PC-9 (cell line): ENCODE results near the gene FBXO41. TPM values are rescaled to one million over a fixed set of nuclear protein-coding genes. Genes with fewer than 3 reads are reported as not detected.

Experiments
- BruUV-seq: library from RNA; stranded (reverse); fragments of 400-500 nt; replicated peaks from 2 replicates; lab custom pipeline; 2021; lab: Mats Ljungman, UMichigan
- CTCF ChIA-PET: fragments of 300-600 bp; sonication (Branson Sonifier 250); formaldehyde crosslinking; loops from one replicate; lab custom pipeline; 2022; ENCODE audit warnings: antibody characterized with exemption; lab: Charles Lee
- POLR2A ChIA-PET: fragments of 300-600 bp; sonication (Branson Sonifier 250); formaldehyde crosslinking; loops from one replicate; lab custom pipeline; 2022; ENCODE audit warnings: antibody characterized with exemption; ENCODE audit not compliant: unreplicated experiment; lab: Charles Lee
- DNase-seq, 2 experiments: peaks; one replicate each; pipeline versions ENCODE4 v3.0.0 to v3.0.0-alpha.2; 2015 to 2022; ENCODE audit warnings: mixed read lengths in 1 of 2
- H2AFZ ChIP-seq: fragments of 200-600 bp; sonication (generic); 2 replicates; pipeline ENCODE4 v1.8.1; 2017; ENCODE audit warnings: antibody characterized with exemption
- H3F3A ChIP-seq: fragments of 200-600 bp; sonication (generic); 2 replicates; pipeline ENCODE4 v1.8.1; 2017; ENCODE audit warnings: antibody characterized with exemption, mild to moderate bottlenecking, low read depth; ENCODE audit not compliant: insufficient read depth
- H3K27ac ChIP-seq: fragments of 200-600 bp; sonication (generic); 2 replicates; pipeline ENCODE4 v1.6.1; 2016; ENCODE audit warnings: mixed run types
- H3K27me3 ChIP-seq: fragments of 200-600 bp; sonication (generic); 2 replicates; pipeline ENCODE4 v1.6.1; 2016; ENCODE audit warnings: low read depth, mixed run types; ENCODE audit not compliant: insufficient read depth
- H3K36me3 ChIP-seq: fragments of 200-600 bp; sonication (generic); 2 replicates; pipeline ENCODE4 v1.6.1; 2016; ENCODE audit warnings: low read depth, mixed run types
- H3K4me1 ChIP-seq: fragments of 200-600 bp; sonication (generic); replicated peaks from 2 replicates; pipeline ENCODE4 v1.6.1; 2016; ENCODE audit warnings: mixed run types; ENCODE audit not compliant: insufficient read depth
- H3K4me2 ChIP-seq: fragments of 200-600 bp; sonication (generic); 2 replicates; pipeline ENCODE4 v1.6.1; 2017; ENCODE audit warnings: mixed run types
- H3K4me3 ChIP-seq: fragments of 200-600 bp; sonication (generic); 2 replicates; pipeline ENCODE4 v1.6.1; 2016; ENCODE audit warnings: mixed run types
- H3K79me2 ChIP-seq: fragments of 200-600 bp; sonication (generic); 2 replicates; pipeline ENCODE4 v1.6.1; 2017; ENCODE audit warnings: low read depth, mixed run types
- H3K9me2 ChIP-seq: fragments of 200-600 bp; sonication (generic); 2 replicates; pipeline ENCODE4 v1.8.1; 2017; ENCODE audit warnings: mild to moderate bottlenecking; ENCODE audit not compliant: insufficient read depth
- H3K9me3 ChIP-seq: fragments of 200-600 bp; sonication (generic); 2 replicates; pipeline ENCODE4 v1.8.1; 2016; ENCODE audit warnings: low read depth; ENCODE audit not compliant: insufficient read depth
- H4K20me1 ChIP-seq: fragments of 200-600 bp; sonication (generic); 2 replicates; pipeline ENCODE4 v1.8.1; 2017; ENCODE audit not compliant: insufficient read depth
- CTCF ChIP-seq: fragments of 200-600 bp; sonication (generic); conservative IDR thresholded peaks from 2 replicates; pipeline ENCODE4 v1.6.1; 2017; ENCODE audit warnings: mixed run types, antibody characterized with exemption, mild to moderate bottlenecking, moderate library complexity
- EZH2 ChIP-seq: fragments of 200-600 bp; sonication (generic); IDR thresholded peaks from 2 replicates; pipeline ENCODE4 v1.8.0; 2017; ENCODE audit warnings: antibody characterized with exemption, low read depth
- intact Hi-C: fragments of 100-400 bp; cut with micrococcal nuclease; formaldehyde crosslinking; loops from one replicate; pipeline ENCODE4 v1.10.0; 2022; ENCODE audit not compliant: unreplicated experiment
- total RNA-seq: library from RNA; stranded (reverse); gene quantifications from 2 replicates; pipeline ENCODE4 v1.2.3, GENCODE V29; 2021

The FBXO41 gene
- total RNA-seq, 1 experiment from 2014 or later: 16.4 TPM

GRCh38 chr2:73259704-73260337 is 24.5 kb downstream of the FBXO41 start:
- intact Hi-C loops: no loop called here
- POLR2A ChIA-PET: no interaction called here
- H3K27me3 ChIP-seq: no peaks in the 10 kb centered on the region
- H3K79me2 ChIP-seq: no peaks in the 10 kb centered on the region
- H3K4me3 ChIP-seq: no peak overlapping the region
- no peak overlapping the region for H2AFZ ChIP-seq
- BruUV-seq: no TSS peak
- no peaks in the 10 kb centered on the region for H3K9me2 ChIP-seq
- H3K36me3 ChIP-seq: peaks cover 3% of the 10 kb centered on the region; the same call in 1 of the 2 replicates
- H3F3A ChIP-seq: peaks cover 6% of the 10 kb centered on the region; the same call in 1 of the 2 replicates
- no peaks in the 10 kb centered on the region for H3K4me1 ChIP-seq
- TF ChIP-seq CTCF: no peak
- TF ChIP-seq EZH2: no peak
- no peak overlapping the region for H3K27ac ChIP-seq
- H3K4me2 ChIP-seq: no peak overlapping the region
- no peak for DNase-seq
- H4K20me1 ChIP-seq: peaks cover 9% of the 10 kb centered on the region; the same call in 1 of the 2 replicates
- CTCF ChIA-PET: no interaction called here
- no peaks in the 10 kb centered on the region for H3K9me3 ChIP-seq

GRCh38 chr2:73259276-73259675 is 25.0 kb downstream of the FBXO41 start:
- CTCF ChIA-PET: no interaction called here

GRCh38 chr2:73258913-73259215 is 25.4 kb downstream of the FBXO41 start:
- no peak overlapping the region for H3K4me3 ChIP-seq
- H3K27ac ChIP-seq: no peak overlapping the region
- H3K36me3 ChIP-seq: peaks cover 7% of the 10 kb centered on the region; the same call in 1 of the 2 replicates
- H3K27me3 ChIP-seq: no peaks in the 10 kb centered on the region
- peaks cover 13% of the 10 kb centered on the region; the same call in 1 of the 2 replicates for H3F3A ChIP-seq
- DNase-seq: no peak
- POLR2A ChIA-PET: no interaction called here
- no peaks in the 10 kb centered on the region for H3K79me2 ChIP-seq
- H4K20me1 ChIP-seq: peaks cover 10% of the 10 kb centered on the region
- BruUV-seq: no TSS peak
- no peaks in the 10 kb centered on the region for H3K9me3 ChIP-seq
- no peak overlapping the region for H2AFZ ChIP-seq
- intact Hi-C loops: no loop called here
- no peak for TF ChIP-seq CTCF
- no peak for TF ChIP-seq EZH2
- CTCF ChIA-PET: no interaction called here
- no peaks in the 10 kb centered on the region for H3K9me2 ChIP-seq
- no peaks in the 10 kb centered on the region; the same call in 1 of the 2 replicates for H3K4me1 ChIP-seq
- no peak overlapping the region for H3K4me2 ChIP-seq

More at GRCh38 chr2:73259276-73259675, 25.0 kb downstream of the FBXO41 start:
- peaks cover 9% of the 10 kb centered on the region; the same call in 1 of the 2 replicates for H4K20me1 ChIP-seq
- peaks cover 3% of the 10 kb centered on the region; the same call in 1 of the 2 replicates for H3K36me3 ChIP-seq
- TF ChIP-seq EZH2 (no peak), CTCF (no peak)
- H3K27ac ChIP-seq: no peak overlapping the region
- H3K79me2 ChIP-seq: no peaks in the 10 kb centered on the region
- H3K4me1 ChIP-seq: no peaks in the 10 kb centered on the region
- no peak overlapping the region for H3K4me2 ChIP-seq
- H3K9me2 ChIP-seq: no peaks in the 10 kb centered on the region
- H3K27me3 ChIP-seq: no peaks in the 10 kb centered on the region
- H3F3A ChIP-seq: peaks cover 9% of the 10 kb centered on the region; the same call in 1 of the 2 replicates
- no TSS peak for BruUV-seq
- no peaks in the 10 kb centered on the region for H3K9me3 ChIP-seq
- POLR2A ChIA-PET: no interaction called here
- no peak overlapping the region for H2AFZ ChIP-seq
- H3K4me3 ChIP-seq: no peak overlapping the region
- DNase-seq: no peak
- intact Hi-C loops: no loop called here
